Activated CD8-positive, alpha-beta memory T cell treated with anti-CD3 and anti-CD28 coated beads, Interleukin-2, amount 10 ng/mL, durations not matched to agents 7 days and 5 days (primary cell): ENCODE measurements around the gene CCR2. TPM values are rescaled to one million over a fixed set of nuclear protein-coding genes. Genes with fewer than 3 reads are reported as not detected.
"Not testable (repeated sequence)": the region's sequence is repeated elsewhere in the genome, so short reads cannot be mapped to it uniquely, and the experiment has no call there.

Experiments
- ATAC-seq: fragments of 150-1000 bp; cut with Tn5 transposase; one replicate; pipeline ENCODE4 v1.10.0; 2021; ENCODE audit warnings: moderate library complexity
- CTCF ChIA-PET: fragments of 350-600 bp; sonication (Branson Sonifier 250); formaldehyde crosslinking; loops from one replicate; lab custom pipeline; 2021; ENCODE audit warnings: antibody characterized with exemption; lab: Charles Lee
- DNase-seq: peaks from one replicate; pipeline ENCODE4 v3.0.0-alpha.2; 2020
- H3K27ac Mint-ChIP-seq: one replicate; pipeline ENCODE4 v1.8.0; 2021; ENCODE audit warnings: mild to moderate bottlenecking, mixed read lengths
- H3K27me3 Mint-ChIP-seq: one replicate; pipeline ENCODE4 v1.8.0; 2021; ENCODE audit warnings: mixed read lengths
- H3K36me3 Mint-ChIP-seq: one replicate; pipeline ENCODE4 v1.8.0; 2021; ENCODE audit warnings: mild to moderate bottlenecking, mixed read lengths
- H3K4me1 Mint-ChIP-seq: one replicate; pipeline ENCODE4 v1.8.0; 2021; ENCODE audit warnings: mixed read lengths
- H3K4me3 Mint-ChIP-seq: one replicate; pipeline ENCODE4 v1.8.0; 2021; ENCODE audit warnings: mild to moderate bottlenecking, moderate library complexity, mixed read lengths
- H3K9me3 Mint-ChIP-seq: one replicate; pipeline ENCODE4 v1.8.0; 2022; ENCODE audit warnings: low read depth, mixed read lengths
- total RNA-seq, 2 experiments: library from RNA; stranded (reverse); gene quantifications; one replicate each; pipeline ENCODE4 v1.2.3, GENCODE V29; 2021

Gene CCR2
- 10 to 100 TPM; 37.9 to 80.1 TPM for total RNA-seq

- ATAC-seq: peak; percentile 10
Measured at GRCh38 chr3:46353647-46354410, at the start of gene CCR2. Gene CCR2 (plus strand): TSS chr3:46354111. CDS start chr3:46357528, 3,417 bp downstream.

GRCh38 chr3:46304739-46305138, 49.2 kb upstream of the CCR2 start:
- CTCF ChIA-PET: interaction anchor here (2.1 to 13.5 kb wide), 2 partner anchors 64 kb away, joined by 7 to 231 read pairs; partner anchors contain the start of gene CCR5
- DNase-seq: no peak
- Mint-ChIP-seq H3K27ac (no peak overlapping the region), H3K4me3 (no peak overlapping the region), H3K4me1 (peaks cover 41% of the 10 kb centered on the region), H3K27me3 (peaks cover 30% of the 10 kb centered on the region), H3K9me3 (peaks cover 4% of the 10 kb centered on the region), H3K36me3 (peaks cover 31% of the 10 kb centered on the region)
- ATAC-seq: no peak

More at GRCh38 chr3:46353647-46354410, at the start of gene CCR2:
- Mint-ChIP-seq H3K4me3 (peak within 1 kb of the TSS; percentile 74), H3K27me3 (peaks cover 26% of the 10 kb centered on the region), H3K36me3 (peaks cover 34% of the 10 kb centered on the region), H3K9me3 (peaks cover under 1% of the 10 kb centered on the region), H3K27ac (peak within 1 kb of the TSS; percentile 82), H3K4me1 (peaks cover 92% of the 10 kb centered on the region)
- DNase-seq: no peak
- CTCF ChIA-PET: interaction anchor here (0.7 to 3.6 kb wide), 14 partner anchors 10 to 143 kb away, joined by 3 to 35 read pairs (median 3); partner anchors contain the start of gene CCR5

- CTCF ChIA-PET: interaction anchor here (1.0 to 1.3 kb wide), 2 partner anchors 10 to 39 kb away, joined by 3 to 4 read pairs; no protein-coding TSS in a partner anchor
- H3K27me3 Mint-ChIP-seq: peaks cover 28% of the 10 kb centered on the region
Measured at GRCh38 chr3:46312991-46313390, 40.9 kb upstream of the CCR2 start.

GRCh38 chr3:46314517-46314916, 39.4 kb upstream of the CCR2 start:
- CTCF ChIA-PET: interaction anchor here (1.0 to 2.7 kb wide), 5 partner anchors 15 to 57 kb away, joined by 3 to 14 read pairs (median 4); partner anchors contain the start of gene CCR5
- Mint-ChIP-seq H3K27ac (peak overlapping the region; percentile 15), H3K9me3 (peaks cover 12% of the 10 kb centered on the region), H3K4me3 (no peak overlapping the region), H3K36me3 (peaks cover 27% of the 10 kb centered on the region), H3K4me1 (peaks cover 18% of the 10 kb centered on the region), H3K27me3 (peaks cover 21% of the 10 kb centered on the region)
- peak; percentile 53 for ATAC-seq
- peak; percentile 62 for DNase-seq

More at GRCh38 chr3:46312991-46313390, 40.9 kb upstream of the CCR2 start:
- H3K4me3 Mint-ChIP-seq: no peak overlapping the region
- H3K27ac Mint-ChIP-seq: no peak overlapping the region
- peaks cover 13% of the 10 kb centered on the region for H3K9me3 Mint-ChIP-seq
- DNase-seq (no peak), ATAC-seq (no peak)
- peaks cover 18% of the 10 kb centered on the region for H3K4me1 Mint-ChIP-seq
- peaks cover 33% of the 10 kb centered on the region for H3K36me3 Mint-ChIP-seq

- Mint-ChIP-seq H3K9me3 (peaks cover 12% of the 10 kb centered on the region), H3K27me3 (peaks cover 10% of the 10 kb centered on the region), H3K4me1 (peaks cover 18% of the 10 kb centered on the region), H3K36me3 (peaks cover 20% of the 10 kb centered on the region), H3K4me3 (no peak overlapping the region), H3K27ac (no peak overlapping the region)
- DNase-seq (no peak), ATAC-seq (no peak)
- CTCF ChIA-PET: interaction anchor here (0.7 to 2.7 kb wide), 4 partner anchors 9 to 52 kb away, joined by 3 to 14 read pairs (median 4); no protein-coding TSS in a partner anchor
Measured at GRCh38 chr3:46316206-46316605, 37.7 kb upstream of the CCR2 start.

GRCh38 chr3:46318207-46318927, 35.5 kb upstream of the CCR2 start:
- peaks cover 20% of the 10 kb centered on the region for H3K36me3 Mint-ChIP-seq
- CTCF ChIA-PET: no interaction called here
- H3K27me3 Mint-ChIP-seq: peaks cover 25% of the 10 kb centered on the region
- ATAC-seq: no peak
- no peak overlapping the region for H3K4me3 Mint-ChIP-seq
- H3K4me1 Mint-ChIP-seq: peaks cover 16% of the 10 kb centered on the region
- no peak overlapping the region for H3K27ac Mint-ChIP-seq
- peaks cover 15% of the 10 kb centered on the region for H3K9me3 Mint-ChIP-seq
- no peak for DNase-seq

- ATAC-seq (no peak), DNase-seq (no peak)
- CTCF ChIA-PET: interaction anchor here (1.5 kb wide), 1 partner anchor 12 kb away, joined by 4 read pairs; no protein-coding TSS in a partner anchor
- H3K9me3 Mint-ChIP-seq: peaks cover 19% of the 10 kb centered on the region
- H3K36me3 Mint-ChIP-seq: peaks cover 14% of the 10 kb centered on the region
- H3K27ac Mint-ChIP-seq: no peak overlapping the region
- peaks cover 4% of the 10 kb centered on the region for H3K4me1 Mint-ChIP-seq
- peaks cover 22% of the 10 kb centered on the region for H3K27me3 Mint-ChIP-seq
- H3K4me3 Mint-ChIP-seq: no peak overlapping the region
Measured at GRCh38 chr3:46321461-46322104, 32.3 kb upstream of the CCR2 start.

GRCh38 chr3:46324036-46324435, 29.9 kb upstream of the CCR2 start:
- CTCF ChIA-PET: no interaction called here
- ATAC-seq: no peak
- Mint-ChIP-seq H3K9me3 (peaks cover 11% of the 10 kb centered on the region), H3K27ac (no peak overlapping the region), H3K27me3 (peaks cover 22% of the 10 kb centered on the region), H3K4me3 (no peak overlapping the region), H3K36me3 (peaks cover 10% of the 10 kb centered on the region), H3K4me1 (peaks cover 4% of the 10 kb centered on the region)
- no peak for DNase-seq

GRCh38 chr3:46325645-46326300, 28.1 kb upstream of the CCR2 start:
- ATAC-seq (no peak), DNase-seq (no peak)
- Mint-ChIP-seq H3K4me1 (peaks cover 4% of the 10 kb centered on the region), H3K9me3 (peaks cover 11% of the 10 kb centered on the region), H3K27ac (no peak overlapping the region), H3K4me3 (no peak overlapping the region), H3K27me3 (peaks cover 22% of the 10 kb centered on the region), H3K36me3 (peaks cover 10% of the 10 kb centered on the region)
- CTCF ChIA-PET: interaction anchor here (1.0 kb wide), 1 partner anchor 9 kb away, joined by 3 read pairs; no protein-coding TSS in a partner anchor

GRCh38 chr3:46330676-46331075, 23.2 kb upstream of the CCR2 start:
- ATAC-seq, H3K9me3 Mint-ChIP-seq, CTCF ChIA-PET, DNase-seq, H3K27ac Mint-ChIP-seq, H3K4me3 Mint-ChIP-seq: not testable (repeated sequence)
- H3K27me3 Mint-ChIP-seq: peaks cover 24% of the 10 kb centered on the region
- H3K4me1 Mint-ChIP-seq: peaks cover 17% of the 10 kb centered on the region
- H3K36me3 Mint-ChIP-seq: peaks cover 18% of the 10 kb centered on the region

GRCh38 chr3:46334741-46335478, 19.0 kb upstream of the CCR2 start:
- no peak overlapping the region for H3K27ac Mint-ChIP-seq
- CTCF ChIA-PET: interaction anchor here (1.0 kb wide), 1 partner anchor 19 kb away, joined by 3 read pairs; the partner anchor contains the start of gene CCR2
- peak; percentile 36 for ATAC-seq
- H3K4me1 Mint-ChIP-seq: peaks cover 33% of the 10 kb centered on the region
- peaks cover 24% of the 10 kb centered on the region for H3K27me3 Mint-ChIP-seq
- DNase-seq: no peak
- H3K9me3 Mint-ChIP-seq: peaks cover 20% of the 10 kb centered on the region
- no peak overlapping the region for H3K4me3 Mint-ChIP-seq
- H3K36me3 Mint-ChIP-seq: peaks cover 55% of the 10 kb centered on the region

GRCh38 chr3:46335541-46335940, 18.4 kb upstream of the CCR2 start:
- Mint-ChIP-seq H3K9me3 (peaks cover 24% of the 10 kb centered on the region), H3K4me3 (no peak overlapping the region), H3K27me3 (peaks cover 24% of the 10 kb centered on the region), H3K4me1 (peaks cover 33% of the 10 kb centered on the region), H3K36me3 (peaks cover 59% of the 10 kb centered on the region), H3K27ac (no peak overlapping the region)
- DNase-seq (no peak), ATAC-seq (no peak)
- CTCF ChIA-PET: interaction anchor here (1.0 to 1.4 kb wide), 2 partner anchors 19 to 35 kb away, joined by 3 to 7 read pairs; partner anchors contain the start of genes CCR2 and CCR5
